GM23248 (cell line): ENCODE data around the gene WDR89. TPM values are rescaled to one million over a fixed set of nuclear protein-coding genes. Genes with fewer than 3 reads are reported as not detected.
"Not testable (repeated sequence)": the region's sequence is repeated elsewhere in the genome, so short reads cannot be mapped to it uniquely, and the experiment has no call there.

Experiments
- DNase-seq: peaks from one replicate; pipeline ENCODE4 v3.0.0-alpha.2; 2015
- H2AFZ ChIP-seq: fragments of 200-600 bp; sonication (generic); 2 replicates; pipeline ENCODE4 v1.6.1; 2016; ENCODE audit warnings: antibody characterized with exemption
- H3F3A ChIP-seq: fragments of 200-600 bp; sonication (generic); 2 replicates; pipeline ENCODE4 v1.6.1; 2016; ENCODE audit warnings: mild to moderate bottlenecking, antibody characterized with exemption, mixed run types; ENCODE audit not compliant: insufficient read depth
- H3K27ac ChIP-seq: fragments of 200-600 bp; sonication (generic); 2 replicates; pipeline ENCODE4 v1.5.1; 2016; ENCODE audit warnings: mild to moderate bottlenecking
- H3K27me3 ChIP-seq: fragments of 200-600 bp; sonication (generic); replicated peaks from 2 replicates; pipeline ENCODE4 v1.6.1; 2016; ENCODE audit warnings: mild to moderate bottlenecking; ENCODE audit not compliant: insufficient read depth
- H3K36me3 ChIP-seq: fragments of 200-600 bp; sonication (generic); 2 replicates; pipeline ENCODE4 v1.6.1; 2016; ENCODE audit warnings: low read depth, mild to moderate bottlenecking
- H3K4me1 ChIP-seq: fragments of 200-600 bp; sonication (generic); 2 replicates; pipeline ENCODE4 v1.6.1; 2016; ENCODE audit warnings: mild to moderate bottlenecking; ENCODE audit not compliant: insufficient read depth
- H3K4me2 ChIP-seq: fragments of 200-600 bp; sonication (generic); one replicate; pipeline ENCODE4 v1.6.1; 2016; ENCODE audit warnings: mild to moderate bottlenecking; ENCODE audit not compliant: unreplicated experiment
- H3K4me3 ChIP-seq: fragments of 200-600 bp; sonication (generic); 2 replicates; pipeline ENCODE4 v1.5.1; 2016; ENCODE audit warnings: mild to moderate bottlenecking
- H3K79me2 ChIP-seq: fragments of 200-600 bp; sonication (generic); 2 replicates; pipeline ENCODE4 v1.6.1; 2016; ENCODE audit warnings: mild to moderate bottlenecking; ENCODE audit not compliant: insufficient read depth
- H3K9ac ChIP-seq: fragments of 200-600 bp; sonication (generic); 2 replicates; pipeline ENCODE4 v1.6.1; 2016; ENCODE audit warnings: mild to moderate bottlenecking
- H3K9me2 ChIP-seq: fragments of 200-600 bp; sonication (generic); 2 replicates; pipeline ENCODE4 v1.6.1; 2016; ENCODE audit warnings: mixed run types, mild to moderate bottlenecking, moderate library complexity; ENCODE audit not compliant: insufficient read depth
- H3K9me3 ChIP-seq: fragments of 200-600 bp; sonication (generic); one replicate; pipeline ENCODE4 v1.6.1; 2017; ENCODE audit warnings: low read depth
- H4K20me1 ChIP-seq: fragments of 200-600 bp; sonication (generic); 2 replicates; pipeline ENCODE4 v1.6.0; 2016; ENCODE audit not compliant: insufficient read depth
- EZH2 ChIP-seq: fragments of 200-600 bp; sonication (generic); IDR thresholded peaks from 2 replicates; pipeline ENCODE4 v1.6.1; 2018; ENCODE audit warnings: antibody characterized with exemption, mild to moderate bottlenecking; ENCODE audit not compliant: insufficient read depth, poor library complexity, severe bottlenecking
- EZH2phosphoT487 ChIP-seq: fragments of 200-600 bp; sonication (generic); IDR thresholded peaks from 2 replicates; pipeline ENCODE4 v1.6.1; 2018; ENCODE audit warnings: antibody characterized with exemption, moderate library complexity, mild to moderate bottlenecking, low read depth; ENCODE audit not compliant: insufficient read depth
- WGBS, 2 experiments: methylation state at CpG; one replicate each; pipeline ENCODE4 v1.1.6; 2015 to 2017; ENCODE audit warnings: low lambda C conversion rate in 2 of 2, low coverage in 1 of 2; ENCODE audit errors: missing lambda C conversion rate in 2 of 2; 5-methylcytosine and 5-hydroxymethylcytosine counted together
- in situ Hi-C: fragments of 300-500 bp; cut with MboI; formaldehyde crosslinking; loops from 2 replicates; pipeline ENCODE4 v1.15.0; 2020
- polyA plus RNA-seq: library from polyadenylated mRNA; unstranded; fragments of >200 nt; fragmentation: Nextera tagmentation; extraction: Ambion mirVana; gene quantifications from 2 replicates; pipeline ENCODE4 v1.2.1, GENCODE V29; 2016
- total RNA-seq: library from RNA; depleted of rRNA; stranded (reverse); fragments of >200 nt; shearing (Covaris generic); gene quantifications from 2 replicates; pipeline ENCODE4 v1.2.3, GENCODE V29; 2014

Gene WDR89
- total and polyA plus RNA-seq, 2 experiments from 2014 or later, result 6.9 to 7.0 TPM

DNA sequence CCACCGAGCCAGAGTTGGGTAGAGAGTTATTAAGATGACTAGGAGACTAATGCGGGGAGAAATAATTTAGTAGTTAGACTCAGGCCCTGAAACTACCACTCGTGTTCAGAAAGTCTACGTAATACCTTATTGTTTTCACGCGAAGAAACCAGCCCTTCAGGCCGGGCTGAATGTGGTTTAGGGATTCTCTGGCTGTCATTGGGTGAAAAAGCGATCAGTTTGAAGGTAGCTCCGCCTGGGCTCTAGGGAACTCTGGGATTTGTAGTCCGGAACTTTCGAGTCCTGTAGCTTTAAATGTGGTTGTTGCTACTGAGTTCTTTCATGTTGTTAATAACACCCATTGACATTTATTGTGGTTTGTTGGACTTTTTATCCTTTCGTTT lies 549 bp upstream of the WDR89 start:
- Histone ChIP-seq H3K27ac (peak overlapping the region; percentile 92), H3K9ac (peak overlapping the region; percentile 89), H4K20me1 (no peaks in the 10 kb centered on the region), H3K27me3 (no peaks in the 10 kb centered on the region), H3K4me1 (0 out of 2 replicates have a peak, but pooled peaks cover 4% of the 10 kb centered on the region), H3K36me3 (no peaks in the 10 kb centered on the region; the same call in 1 of the 2 replicates), H3K9me3 (no peaks in the 10 kb centered on the region), H3K4me3 (peak overlapping the region; percentile 82), H2AFZ (peak overlapping the region; percentile 88), H3F3A (peaks cover 8% of the 10 kb centered on the region), H3K4me2 (peak overlapping the region; percentile 76), H3K9me2 (no peaks in the 10 kb centered on the region), H3K79me2 (peaks cover 43% of the 10 kb centered on the region)
- WGBS, 2 experiments, result 0 to 1% methylated on average over 12 of the region's 12 CpGs
- TF ChIP-seq EZH2, result no peak
- no peak for TF ChIP-seq EZH2phosphoT487
- DNase-seq, result peak; percentile 96
- in situ Hi-C loops, result no loop called here

DNA sequence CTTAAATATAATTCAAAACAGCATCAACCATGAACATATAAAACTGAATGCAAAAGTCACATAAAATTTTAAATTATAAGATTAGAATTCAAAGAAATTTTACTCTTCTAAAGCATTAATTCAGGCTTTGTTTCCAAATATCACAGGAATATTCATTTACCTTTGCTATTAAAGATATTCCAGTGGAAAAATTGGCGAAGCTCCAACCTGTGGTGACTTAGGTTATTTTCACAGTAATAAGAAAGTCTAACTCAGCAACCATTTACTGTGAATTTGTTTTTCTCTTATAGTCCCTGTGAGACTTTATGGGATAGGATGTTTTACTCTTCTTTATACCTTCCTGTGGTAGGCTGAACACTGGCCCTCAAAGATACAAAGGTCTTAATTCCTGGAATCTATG lies 3.2 kb downstream of the WDR89 start:
- 89 to 100% methylated on average over 1 of the region's 1 CpG for WGBS, 2 experiments
- H3K27me3 ChIP-seq, result no peaks in the 10 kb centered on the region
- H3K9me3 ChIP-seq, result no peaks in the 10 kb centered on the region
- H2AFZ ChIP-seq, result no peak overlapping the region
- in situ Hi-C loops, result no loop called here
- peaks cover 79% of the 10 kb centered on the region for H3K79me2 ChIP-seq
- H3K9me2 ChIP-seq, result no peaks in the 10 kb centered on the region
- H3K36me3 ChIP-seq, result no peaks in the 10 kb centered on the region; the same call in 1 of the 2 replicates
- H3K4me3 ChIP-seq, result no peak overlapping the region
- no peak overlapping the region for H3K27ac ChIP-seq
- no peaks in the 10 kb centered on the region for H4K20me1 ChIP-seq
- H3F3A ChIP-seq, result peaks cover 8% of the 10 kb centered on the region
- 0 out of 2 replicates have a peak, but pooled peaks cover 4% of the 10 kb centered on the region for H3K4me1 ChIP-seq
- TF ChIP-seq EZH2, result no peak
- no peak for TF ChIP-seq EZH2phosphoT487
- no peak for DNase-seq
- no peak overlapping the region for H3K9ac ChIP-seq
- H3K4me2 ChIP-seq, result no peak overlapping the region

DNA sequence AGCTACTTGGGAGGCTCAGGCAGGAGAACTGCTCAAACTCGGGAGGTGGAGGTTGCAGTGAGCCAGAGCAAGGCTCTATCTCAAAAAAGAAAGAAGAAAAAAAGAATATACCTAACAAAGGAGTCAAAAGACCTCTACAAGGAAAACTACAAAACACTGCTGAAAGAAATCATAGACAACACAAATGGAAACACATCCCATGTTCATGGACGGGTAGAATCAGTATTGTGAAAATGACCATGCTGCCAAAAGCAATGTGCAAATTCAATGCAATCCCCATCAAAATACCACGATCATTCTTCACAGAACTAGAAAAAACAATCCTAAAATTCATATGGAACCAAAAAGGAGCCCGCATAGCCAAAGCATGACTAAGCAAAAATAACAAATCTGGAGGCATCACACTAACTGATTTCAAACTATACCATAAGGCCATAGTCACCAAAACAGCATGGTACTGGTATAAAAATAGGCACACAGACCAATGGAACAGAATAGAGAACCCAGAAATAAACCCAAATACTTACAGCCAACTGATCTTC lies 5.5 kb downstream of the WDR89 start:
- WGBS, 2 experiments, result 96 to 98% methylated on average over 4 of the region's 4 CpGs
- H3K4me2 ChIP-seq, H3K4me3 ChIP-seq, H2AFZ ChIP-seq, H3K9me3 ChIP-seq, H3K9me2 ChIP-seq, in situ Hi-C loops, H3K27me3 ChIP-seq, H3K36me3 ChIP-seq, H4K20me1 ChIP-seq, H3F3A ChIP-seq, H3K4me1 ChIP-seq, H3K27ac ChIP-seq, H3K9ac ChIP-seq, DNase-seq: not testable (repeated sequence)
- peaks cover 90% of the 10 kb centered on the region for H3K79me2 ChIP-seq

DNA sequence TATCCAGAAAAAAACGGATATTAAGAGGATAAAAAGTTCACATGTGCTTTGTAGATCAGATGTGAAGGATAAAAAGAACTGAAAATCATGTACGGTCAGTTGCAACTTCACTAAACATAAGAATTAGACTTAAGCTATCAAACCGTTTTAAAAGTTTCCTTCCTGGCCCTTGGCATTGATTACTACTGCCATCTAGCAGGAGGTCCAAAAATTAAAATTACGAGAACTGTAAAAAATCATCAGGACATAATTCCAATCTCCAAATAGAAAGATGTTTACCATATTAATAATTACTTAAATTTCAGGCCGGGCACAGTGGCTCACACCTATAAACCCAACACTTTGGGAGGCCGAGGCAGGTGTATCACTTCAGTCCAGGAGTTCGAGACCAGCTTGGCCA lies 7.9 kb downstream of the WDR89 start:
- H3K4me2 ChIP-seq, result no peak overlapping the region
- no peaks in the 10 kb centered on the region; the same call in 1 of the 2 replicates for H3K36me3 ChIP-seq
- no peak overlapping the region for H3K27ac ChIP-seq
- no peaks in the 10 kb centered on the region for H3K9me2 ChIP-seq
- no peak overlapping the region for H3K9ac ChIP-seq
- H3K9me3 ChIP-seq, result no peaks in the 10 kb centered on the region
- H3K27me3 ChIP-seq, result no peaks in the 10 kb centered on the region
- H2AFZ ChIP-seq, result no peak overlapping the region
- H4K20me1 ChIP-seq, result no peaks in the 10 kb centered on the region
- H3K4me3 ChIP-seq, result no peak overlapping the region
- no peaks in the 10 kb centered on the region for H3F3A ChIP-seq
- no peaks in the 10 kb centered on the region for H3K4me1 ChIP-seq
- no peak for DNase-seq
- 74 to 77% methylated on average over 7 of the region's 7 CpGs for WGBS, 2 experiments
- in situ Hi-C loops, result no loop called here
- TF ChIP-seq EZH2phosphoT487, result no peak
- no peak for TF ChIP-seq EZH2
- peaks cover 76% of the 10 kb centered on the region for H3K79me2 ChIP-seq

DNA sequence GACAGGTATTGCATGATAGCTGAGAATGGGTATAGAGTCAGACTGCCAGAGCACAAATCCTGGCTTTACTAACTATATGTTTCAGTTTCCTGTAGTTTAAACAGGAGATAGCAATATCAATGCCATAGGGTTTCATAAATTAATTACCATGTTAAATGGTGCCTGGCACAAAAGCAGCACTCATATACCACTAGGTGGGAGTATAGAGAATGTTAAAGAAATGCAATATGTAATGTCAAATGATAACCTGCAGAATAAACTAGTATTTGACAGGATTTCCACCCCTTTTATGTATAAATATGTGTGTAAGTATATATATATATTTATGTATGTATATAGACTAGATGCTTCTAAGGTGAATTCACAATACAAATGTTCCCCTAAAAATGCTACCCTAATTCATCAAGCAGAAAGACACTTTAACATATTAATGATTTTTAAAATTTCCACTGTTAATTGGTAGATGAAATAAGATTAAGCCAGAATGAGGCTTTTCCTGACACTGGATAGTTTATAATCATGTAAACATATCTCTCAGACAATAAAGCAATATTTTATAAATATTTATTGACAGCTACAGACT lies 8.6 kb downstream of the WDR89 start:
- Histone ChIP-seq H3K36me3 (no peaks in the 10 kb centered on the region), H3K4me3 (no peak overlapping the region), H3K27ac (no peak overlapping the region), H3K9me3 (no peaks in the 10 kb centered on the region), H3K4me1 (no peaks in the 10 kb centered on the region), H3K27me3 (no peaks in the 10 kb centered on the region), H3K79me2 (peaks cover 68% of the 10 kb centered on the region), H3F3A (no peaks in the 10 kb centered on the region), H2AFZ (no peak overlapping the region), H3K9me2 (no peaks in the 10 kb centered on the region), H3K9ac (no peak overlapping the region), H4K20me1 (no peaks in the 10 kb centered on the region), H3K4me2 (no peak overlapping the region)
- peak; percentile 61 for DNase-seq
- TF ChIP-seq EZH2 (no peak), EZH2phosphoT487 (no peak)
- in situ Hi-C loops, result no loop called here
